Keratinocyte (primary cell): Measurements from ENCODE around the gene ERN2. TPM values are rescaled to one million over a fixed set of nuclear protein-coding genes. Genes with fewer than 3 reads are reported as not detected.

Source experiments
- DNase-seq: peaks from one replicate; pipeline ENCODE4 v3.0.0-alpha.2; 2011; ENCODE audit warnings: low read depth, missing footprints, low spot score
- FAIRE-seq: peaks from 2 replicates; lab custom pipeline; 2011; peaks lifted over from hg19 to GRCh38; lab: Jason Lieb, UNC
- H2AFZ ChIP-seq: 2 replicates; pipeline ENCODE4 v1.6.0; 2012; ENCODE audit warnings: low read length, control low read depth, inconsistent platforms; ENCODE audit not compliant: control insufficient read depth
- H3K27ac ChIP-seq: 2 replicates; pipeline ENCODE4 v1.5.1; 2011; ENCODE audit warnings: low read length; ENCODE audit not compliant: control insufficient read depth, insufficient read depth
- H3K27me3 ChIP-seq: 3 replicates; pipeline ENCODE4 v1.6.0; 2011; ENCODE audit warnings: low read length; ENCODE audit not compliant: control insufficient read depth, insufficient read depth; ENCODE audit errors: extremely low read depth
- H3K36me3 ChIP-seq, 2 experiments: 2 replicates in 1 of 2; 3 replicates in 1 of 2; pipeline ENCODE4 v1.5.1; 2011; ENCODE audit warnings: low read length in 2 of 2, mild to moderate bottlenecking in 1 of 2; ENCODE audit not compliant: control insufficient read depth in 2 of 2, insufficient read depth in 2 of 2; ENCODE audit errors: extremely low read depth in 1 of 2
- H3K4me1 ChIP-seq: 3 replicates; pipeline ENCODE4 v1.5.1; 2011; ENCODE audit warnings: low read length; ENCODE audit not compliant: control insufficient read depth, insufficient read depth; ENCODE audit errors: extremely low read depth
- H3K4me2 ChIP-seq: 3 replicates; pipeline ENCODE4 v1.6.0; 2011; ENCODE audit warnings: low read depth, low read length; ENCODE audit not compliant: control insufficient read depth, insufficient read depth; ENCODE audit errors: extremely low read depth
- H3K4me3 ChIP-seq, 3 experiments: fragments of 200-600 bp in 1 of 3; sonication (generic) in 1 of 3; 2 replicates in 2 of 3; 3 replicates in 1 of 3; pipeline ENCODE4 v1.5.1; 2011 to 2016; ENCODE audit warnings: low read length in 3 of 3, mild to moderate bottlenecking in 3 of 3, control low read depth in 2 of 3, inconsistent platforms in 1 of 3, low read depth in 1 of 3, mixed read lengths in 1 of 3, mixed run types in 1 of 3, moderate library complexity in 1 of 3; ENCODE audit not compliant: control insufficient read depth in 2 of 3, insufficient read depth in 2 of 3; ENCODE audit errors: extremely low read depth in 1 of 3
- H3K79me2 ChIP-seq: 2 replicates; pipeline ENCODE4 v1.6.0; 2012; ENCODE audit warnings: low read length; ENCODE audit not compliant: control insufficient read depth, insufficient read depth
- H3K9ac ChIP-seq: 3 replicates; pipeline ENCODE4 v1.6.0; 2011; ENCODE audit warnings: low read length; ENCODE audit not compliant: control insufficient read depth, insufficient read depth; ENCODE audit errors: extremely low read depth
- H3K9me1 ChIP-seq: 3 replicates; pipeline ENCODE4 v1.6.0; 2011; ENCODE audit warnings: low read length; ENCODE audit not compliant: control insufficient read depth, insufficient read depth; ENCODE audit errors: extremely low read depth
- H3K9me3 ChIP-seq: 2 replicates; pipeline ENCODE4 v1.5.1; 2012; ENCODE audit warnings: low read depth, low read length; ENCODE audit not compliant: control insufficient read depth
- H4K20me1 ChIP-seq: 3 replicates; pipeline ENCODE4 v1.6.0; 2011; ENCODE audit warnings: low read length; ENCODE audit not compliant: control insufficient read depth, insufficient read depth; ENCODE audit errors: extremely low read depth
- EZH2 ChIP-seq: IDR thresholded peaks from one replicate; pipeline ENCODE4 v1.6.1; 2012; ENCODE audit warnings: inconsistent platforms, mild to moderate bottlenecking, low read length, moderate library complexity
- dilution Hi-C: fragments of 300-500 bp; cut with MboI; formaldehyde crosslinking; loops from one replicate; pipeline ENCODE4 v1.7.0; 2020; ENCODE audit warnings: low sequenced_read_pairs; ENCODE audit not compliant: extremely low pct_ligation_motif_present
- polyA plus RNA-seq, 5 experiments: library from polyadenylated mRNA; depleted of rRNA in 3 of 5; stranded (reverse) in 3 of 5; stranded (forward) in 1 of 5; unstranded in 1 of 5; fragments of >200 nt; gene quantifications; 1 replicate in 1 of 5; 2 replicates in 3 of 5; 3 replicates in 1 of 5; pipeline versions ENCODE4 v1.2.1 to v1.2.3, GENCODE V29; 2011 to 2012; ENCODE audit warnings: missing spikeins in 2 of 5, low read depth in 1 of 5, low replicate concordance in 1 of 5
- TF ChIP-seq, protein P1 (sequence below), 3 experiments: IDR thresholded peaks in 1 of 3; conservative IDR thresholded peaks in 1 of 3; optimal IDR thresholded peaks in 1 of 3; 2 replicates in 2 of 3; 3 replicates in 1 of 3; pipeline versions ENCODE3 to v1.5.1; 2011; ENCODE audit warnings: low read length in 3 of 3, mild to moderate bottlenecking in 3 of 3, moderate library complexity in 2 of 3, control low read depth in 1 of 3, inconsistent platforms in 1 of 3; ENCODE audit not compliant: insufficient read depth in 2 of 3; ENCODE audit errors: extremely low read depth in 1 of 3

ERN2 gene
- polyA plus RNA-seq, 1 donor (not counting 4 experiments of a cell fraction or from before 2014, with no cell fraction given) = not detected

DNA sequence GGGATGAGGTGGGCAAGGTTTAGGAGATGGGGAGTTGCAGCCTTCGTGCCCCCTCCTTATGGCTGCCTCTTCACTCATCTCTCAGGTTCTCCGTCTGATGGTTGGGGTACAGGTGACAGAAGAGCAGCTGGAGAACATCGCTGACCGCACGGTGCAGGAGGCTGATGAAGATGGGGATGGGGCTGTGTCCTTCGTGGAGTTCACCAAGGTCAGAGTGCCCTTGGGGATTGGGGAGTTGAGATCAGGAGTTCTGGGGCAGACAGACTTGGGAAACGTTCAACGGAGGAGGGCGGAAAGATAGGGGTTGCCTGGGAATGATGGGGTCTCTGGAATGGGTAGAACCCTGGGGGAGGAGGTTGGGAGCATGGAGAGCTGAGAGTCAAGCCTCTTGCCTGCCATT lies 44.1 kb upstream of the ERN2 start:
- no peak overlapping the region for H2AFZ ChIP-seq
- no peak overlapping the region for H3K27ac ChIP-seq
- DNase-seq (no peak), FAIRE-seq (no peak)
- no peak overlapping the region for H3K4me2 ChIP-seq
- H4K20me1 ChIP-seq = no peaks in the 10 kb centered on the region
- H3K4me1 ChIP-seq = no peaks in the 10 kb centered on the region
- no peaks in the 10 kb centered on the region for H3K9me3 ChIP-seq
- H3K79me2 ChIP-seq = no peaks in the 10 kb centered on the region
- TF ChIP-seq, protein P1, sequence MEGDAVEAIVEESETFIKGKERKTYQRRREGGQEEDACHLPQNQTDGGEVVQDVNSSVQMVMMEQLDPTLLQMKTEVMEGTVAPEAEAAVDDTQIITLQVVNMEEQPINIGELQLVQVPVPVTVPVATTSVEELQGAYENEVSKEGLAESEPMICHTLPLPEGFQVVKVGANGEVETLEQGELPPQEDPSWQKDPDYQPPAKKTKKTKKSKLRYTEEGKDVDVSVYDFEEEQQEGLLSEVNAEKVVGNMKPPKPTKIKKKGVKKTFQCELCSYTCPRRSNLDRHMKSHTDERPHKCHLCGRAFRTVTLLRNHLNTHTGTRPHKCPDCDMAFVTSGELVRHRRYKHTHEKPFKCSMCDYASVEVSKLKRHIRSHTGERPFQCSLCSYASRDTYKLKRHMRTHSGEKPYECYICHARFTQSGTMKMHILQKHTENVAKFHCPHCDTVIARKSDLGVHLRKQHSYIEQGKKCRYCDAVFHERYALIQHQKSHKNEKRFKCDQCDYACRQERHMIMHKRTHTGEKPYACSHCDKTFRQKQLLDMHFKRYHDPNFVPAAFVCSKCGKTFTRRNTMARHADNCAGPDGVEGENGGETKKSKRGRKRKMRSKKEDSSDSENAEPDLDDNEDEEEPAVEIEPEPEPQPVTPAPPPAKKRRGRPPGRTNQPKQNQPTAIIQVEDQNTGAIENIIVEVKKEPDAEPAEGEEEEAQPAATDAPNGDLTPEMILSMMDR (optimal IDR thresholded peaks at IDR 0.05 in 1 of 3, IDR thresholded peaks at IDR 0.05 in 1 of 3, conservative IDR thresholded peaks at IDR 0.05 in 1 of 3; ENCODE audit: extremely low read depth in 1 of 3, insufficient read depth in 2 of 3, low read length in 3 of 3) = no peak
- no peak for TF ChIP-seq EZH2
- no peak overlapping the region for H3K4me3 ChIP-seq
- H3K9me1 ChIP-seq = no peaks in the 10 kb centered on the region
- no peak overlapping the region for H3K9ac ChIP-seq
- H3K36me3 ChIP-seq = no peaks in the 10 kb centered on the region
- dilution Hi-C loops = no loop called here
- H3K27me3 ChIP-seq = peaks cover 28% of the 10 kb centered on the region

DNA sequence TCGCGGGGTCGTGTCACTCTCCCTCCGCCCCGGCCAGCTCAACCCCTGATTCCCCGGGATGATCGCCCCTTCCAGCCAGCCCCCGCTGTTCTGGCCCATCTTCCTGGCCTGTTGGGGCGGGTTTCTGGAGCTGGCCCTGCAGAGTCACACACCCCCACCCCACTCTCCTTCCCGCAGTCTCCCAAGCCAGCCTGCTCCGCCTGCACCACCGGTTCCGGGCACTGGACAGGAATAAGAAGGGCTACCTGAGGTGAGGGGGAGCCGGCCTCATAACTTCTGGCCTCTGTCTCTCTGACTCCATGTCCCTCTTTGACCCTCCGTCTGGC lies 42.4 kb upstream of the ERN2 start:
- Histone ChIP-seq H3K27me3 (peaks cover 28% of the 10 kb centered on the region), H3K79me2 (no peaks in the 10 kb centered on the region), H3K27ac (no peak overlapping the region), H3K4me2 (no peak overlapping the region), H3K36me3 (no peaks in the 10 kb centered on the region), H3K9ac (no peak overlapping the region), H3K9me3 (no peaks in the 10 kb centered on the region), H4K20me1 (no peaks in the 10 kb centered on the region), H3K9me1 (no peaks in the 10 kb centered on the region), H2AFZ (no peak overlapping the region), H3K4me1 (no peaks in the 10 kb centered on the region), H3K4me3 (no peak overlapping the region)
- TF ChIP-seq EZH2 = no peak
- TF ChIP-seq, protein P1 (optimal IDR thresholded peaks at IDR 0.05 in 1 of 3, IDR thresholded peaks at IDR 0.05 in 1 of 3, conservative IDR thresholded peaks at IDR 0.05 in 1 of 3; ENCODE audit: extremely low read depth in 1 of 3, insufficient read depth in 2 of 3, low read length in 3 of 3) = no peak
- DNase-seq (no peak), FAIRE-seq (no peak)
- dilution Hi-C loops = no loop called here
